ENCODE results near the gene TPCN2. TPM values are rescaled to one million over a fixed set of nuclear protein-coding genes. Genes with fewer than 3 reads are reported as not detected.

Gene TPCN2
- total RNA-seq, 4 donors from 2014 or later: 18.7 to 34.5 (median 24.7) TPM

DNA sequence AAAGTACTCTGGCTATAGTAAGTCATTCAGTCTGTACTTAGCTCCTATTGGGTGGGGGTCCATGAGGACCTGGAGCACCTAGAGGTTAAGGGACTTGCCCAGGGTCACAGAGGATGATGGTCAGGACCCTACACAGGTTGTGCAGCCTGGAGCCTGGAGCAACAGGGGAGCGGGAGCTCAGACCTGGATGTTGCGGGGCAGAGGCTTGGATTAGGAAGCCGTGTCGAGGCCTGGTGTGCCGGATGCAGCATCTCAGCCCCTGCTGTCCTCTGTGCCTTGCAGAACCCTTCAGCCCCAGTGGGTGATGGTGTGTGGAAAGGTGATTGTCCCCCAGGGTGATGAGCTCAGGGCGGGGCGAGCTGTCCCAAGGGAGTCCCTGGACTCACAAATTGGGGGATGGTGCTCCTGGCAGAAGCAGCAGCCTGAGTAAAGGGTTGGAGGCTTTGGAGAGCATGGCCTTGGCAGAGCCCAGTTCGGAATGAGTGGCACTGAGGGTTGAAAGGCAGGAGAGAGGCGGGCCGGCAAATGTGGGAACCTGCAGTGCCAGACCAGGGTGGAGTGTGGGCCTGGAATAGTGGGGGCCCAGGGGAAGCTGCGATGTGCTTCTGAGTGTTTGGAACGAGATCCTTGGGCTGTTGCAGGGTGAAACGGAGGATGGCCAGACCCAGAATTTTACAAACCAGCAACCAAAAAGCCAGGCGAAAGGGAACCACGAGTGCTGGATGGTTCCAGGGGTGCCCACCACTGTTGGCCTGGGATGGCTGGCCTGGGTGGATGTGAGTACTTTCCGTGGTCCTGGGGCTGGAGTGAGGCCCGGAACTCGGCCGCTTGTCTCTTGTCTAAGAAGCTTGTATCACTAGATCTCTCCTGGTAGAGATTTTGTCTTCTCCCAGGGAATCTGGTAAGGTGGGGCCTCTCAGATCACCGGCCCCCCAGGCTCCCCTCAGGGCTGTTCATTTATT, 2.9 kb downstream of the TPCN2 start:
- H3K27ac ChIP-seq (replicated peaks in 1 of 4): peak overlapping the region; percentile 98 to 100 (median 98)
- WGBS: 59% methylated on average over 12 of the region's 20 CpGs
- peak overlapping the region; percentile 82 to 99 (median 88) for H3K4me3 ChIP-seq
- H3K4me1 ChIP-seq: peaks cover 61 to 84% (median 80%) of the 10 kb centered on the region in 4 donors
- intact Hi-C loops (cut with DNase I): no loop called here
- no peak for DNase-seq (ENCODE audit: extremely low spot score)
- no peaks in the 10 kb centered on the region for H3K9me3 ChIP-seq
- H3K36me3 ChIP-seq: peaks cover 10 to 32% (median 18%) of the 10 kb centered on the region in 4 donors
- no peak for TF ChIP-seq POLR2AphosphoS5 (IDR thresholded peaks at IDR 0.05)
- TF ChIP-seq, protein P1, sequence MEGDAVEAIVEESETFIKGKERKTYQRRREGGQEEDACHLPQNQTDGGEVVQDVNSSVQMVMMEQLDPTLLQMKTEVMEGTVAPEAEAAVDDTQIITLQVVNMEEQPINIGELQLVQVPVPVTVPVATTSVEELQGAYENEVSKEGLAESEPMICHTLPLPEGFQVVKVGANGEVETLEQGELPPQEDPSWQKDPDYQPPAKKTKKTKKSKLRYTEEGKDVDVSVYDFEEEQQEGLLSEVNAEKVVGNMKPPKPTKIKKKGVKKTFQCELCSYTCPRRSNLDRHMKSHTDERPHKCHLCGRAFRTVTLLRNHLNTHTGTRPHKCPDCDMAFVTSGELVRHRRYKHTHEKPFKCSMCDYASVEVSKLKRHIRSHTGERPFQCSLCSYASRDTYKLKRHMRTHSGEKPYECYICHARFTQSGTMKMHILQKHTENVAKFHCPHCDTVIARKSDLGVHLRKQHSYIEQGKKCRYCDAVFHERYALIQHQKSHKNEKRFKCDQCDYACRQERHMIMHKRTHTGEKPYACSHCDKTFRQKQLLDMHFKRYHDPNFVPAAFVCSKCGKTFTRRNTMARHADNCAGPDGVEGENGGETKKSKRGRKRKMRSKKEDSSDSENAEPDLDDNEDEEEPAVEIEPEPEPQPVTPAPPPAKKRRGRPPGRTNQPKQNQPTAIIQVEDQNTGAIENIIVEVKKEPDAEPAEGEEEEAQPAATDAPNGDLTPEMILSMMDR (IDR thresholded peaks at IDR 0.05): no peak
- TF ChIP-seq EP300 (IDR thresholded peaks at IDR 0.05): no peak
- TF ChIP-seq POLR2A (IDR thresholded peaks at IDR 0.05; ENCODE audit: low read depth): no peak
- no peaks in the 10 kb centered on the region for H3K27me3 ChIP-seq

DNA sequence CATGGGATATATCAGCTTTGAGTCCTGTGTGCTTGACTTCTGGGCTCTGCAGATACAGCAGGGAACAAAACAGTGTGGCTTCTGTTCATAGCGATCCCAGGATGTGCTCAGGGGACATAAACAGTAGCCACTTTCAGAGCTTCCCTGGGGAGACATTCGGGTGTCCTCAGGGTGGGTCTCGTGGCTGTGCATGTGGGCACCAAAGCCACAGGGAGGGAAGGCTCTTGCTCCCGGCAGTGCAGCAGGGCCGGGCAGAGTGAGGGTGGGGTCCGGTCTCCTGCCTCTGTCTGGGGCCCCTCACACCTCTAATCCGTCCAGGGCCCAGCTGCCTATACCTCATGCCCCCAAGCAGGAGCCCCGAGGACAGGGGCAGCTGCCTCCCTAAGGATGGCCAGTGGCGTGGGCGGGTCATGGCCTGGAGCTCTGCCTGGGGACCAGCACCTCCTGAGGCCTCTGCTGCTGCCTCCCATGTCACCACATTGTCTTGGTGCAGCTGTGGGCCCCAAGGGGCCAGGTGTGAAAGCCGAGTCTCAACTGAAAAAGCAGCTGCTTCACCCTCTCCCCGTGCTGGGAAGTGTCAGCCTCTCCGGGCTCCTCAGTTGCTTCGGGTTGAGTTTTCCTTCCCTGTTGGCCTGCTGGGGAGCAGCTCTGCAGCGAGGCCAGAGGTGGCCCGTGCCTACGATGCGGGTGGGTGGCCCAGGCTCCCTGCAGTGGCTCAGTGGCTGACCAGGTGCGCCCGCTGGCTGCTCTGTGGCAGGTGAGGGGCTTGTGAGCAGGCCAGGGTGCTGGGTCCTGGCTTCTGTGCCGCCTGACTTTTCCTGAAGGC, 3.8 kb downstream of the TPCN2 start:
- no peaks in the 10 kb centered on the region for H3K9me3 ChIP-seq
- intact Hi-C loops (cut with DNase I): no loop called here
- H3K27ac ChIP-seq (replicated peaks in 1 of 4): peak overlapping the region; percentile 98 to 100 (median 98)
- no peaks in the 10 kb centered on the region for H3K27me3 ChIP-seq
- H3K4me1 ChIP-seq: peaks cover 61 to 93% (median 84%) of the 10 kb centered on the region in 4 donors
- H3K36me3 ChIP-seq: peaks cover 14 to 39% (median 24%) of the 10 kb centered on the region in 4 donors
- no peak for TF ChIP-seq EP300 (IDR thresholded peaks at IDR 0.05)
- TF ChIP-seq POLR2AphosphoS5 (IDR thresholded peaks at IDR 0.05): no peak
- TF ChIP-seq POLR2A (IDR thresholded peaks at IDR 0.05; ENCODE audit: low read depth): no peak
- TF ChIP-seq, protein P1 (IDR thresholded peaks at IDR 0.05): no peak
- peak overlapping the region; percentile 82 to 99 (median 88) for H3K4me3 ChIP-seq
- WGBS: 45% methylated on average over 2 of the region's 21 CpGs
- DNase-seq (ENCODE audit: extremely low spot score): no peak

DNA sequence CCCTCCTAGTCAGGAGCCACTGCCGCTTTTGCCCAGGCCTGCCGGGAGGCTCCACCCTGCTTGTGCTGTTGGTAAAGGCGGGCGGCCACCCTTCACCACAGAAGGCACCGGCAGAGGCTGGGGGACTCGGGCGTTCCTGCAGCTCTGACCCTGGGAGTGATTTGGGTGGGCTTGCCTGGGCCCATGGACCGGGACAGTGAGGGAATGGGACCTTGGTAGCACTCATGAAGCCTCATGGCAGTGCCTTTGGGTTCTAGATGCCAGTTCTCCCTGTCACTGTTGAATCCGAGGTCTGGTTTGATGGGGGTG, 4.4 kb downstream of the TPCN2 start:
- intact Hi-C loops (cut with DNase I): no loop called here
- no peaks in the 10 kb centered on the region for H3K27me3 ChIP-seq
- H3K36me3 ChIP-seq: peaks cover 18 to 44% (median 30%) of the 10 kb centered on the region in 4 donors
- no peak for DNase-seq (ENCODE audit: extremely low spot score)
- no peaks in the 10 kb centered on the region for H3K9me3 ChIP-seq
- TF ChIP-seq EP300 (IDR thresholded peaks at IDR 0.05): no peak
- TF ChIP-seq, protein P1 (IDR thresholded peaks at IDR 0.05): no peak
- H3K27ac ChIP-seq (replicated peaks in 1 of 4): peak overlapping the region; percentile 98 to 100 (median 98)
- peak overlapping the region; percentile 82 to 99 (median 88) for H3K4me3 ChIP-seq
- peaks cover 58 to 93% (median 81%) of the 10 kb centered on the region in 4 donors for H3K4me1 ChIP-seq
- 94% methylated on average over 5 of the region's 9 CpGs for WGBS

DNA sequence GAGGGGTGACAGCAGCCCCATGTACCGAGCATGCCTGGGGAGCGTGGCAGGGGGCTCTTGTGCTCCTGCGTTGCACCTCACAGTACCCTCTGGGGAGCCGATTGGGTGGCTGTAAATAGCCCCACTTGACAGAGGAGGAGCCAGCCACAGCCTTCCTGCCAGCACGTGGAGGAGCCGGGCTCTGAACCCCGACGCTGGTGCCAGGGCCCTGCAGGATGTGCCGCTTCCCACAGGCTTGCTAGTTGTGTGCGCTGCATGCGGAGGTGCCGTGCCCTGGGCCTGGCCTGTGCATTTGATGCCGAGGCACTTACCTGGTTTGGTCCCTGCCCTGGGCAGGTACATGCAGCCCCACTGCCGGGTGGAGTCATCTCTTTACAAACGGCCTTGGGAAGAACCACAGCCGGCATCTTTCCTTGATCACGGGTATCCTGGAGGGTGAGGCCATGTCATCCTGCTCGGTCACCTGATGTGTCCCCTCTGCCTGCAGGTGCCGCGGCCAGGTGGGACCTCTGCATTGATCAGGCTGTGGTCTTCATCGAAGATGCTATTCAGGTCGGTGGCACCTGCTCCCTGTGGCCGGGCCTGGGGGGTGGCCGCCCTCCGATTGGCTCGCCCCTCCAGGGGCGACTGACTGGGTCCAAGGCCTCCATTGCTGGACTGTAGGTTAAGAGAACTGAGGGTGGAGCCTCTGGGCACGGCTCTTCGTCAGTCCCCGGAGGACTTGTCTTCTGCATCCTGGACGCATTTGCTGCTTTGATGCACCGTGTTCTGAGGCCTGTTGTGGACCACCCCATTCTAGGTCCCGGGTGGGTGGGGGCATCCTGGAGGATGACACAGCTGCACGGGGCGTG, 5.0 kb downstream of the TPCN2 start:
- WGBS: 72% methylated on average over 20 of the region's 35 CpGs
- H3K4me1 ChIP-seq: peaks cover 55 to 95% (median 79%) of the 10 kb centered on the region in 4 donors
- intact Hi-C loops (cut with DNase I): no loop called here
- H3K27ac ChIP-seq (replicated peaks in 1 of 4): peak overlapping the region; percentile 98 to 100 (median 98)
- TF ChIP-seq POLR2A (IDR thresholded peaks at IDR 0.05; ENCODE audit: low read depth): no peak
- TF ChIP-seq EP300 (IDR thresholded peaks at IDR 0.05): no peak
- TF ChIP-seq POLR2AphosphoS5 (IDR thresholded peaks at IDR 0.05): no peak
- TF ChIP-seq, protein P1 (IDR thresholded peaks at IDR 0.05): no peak
- peaks cover 23 to 51% (median 37%) of the 10 kb centered on the region in 4 donors for H3K36me3 ChIP-seq
- no peak for DNase-seq (ENCODE audit: extremely low spot score)
- no peaks in the 10 kb centered on the region for H3K27me3 ChIP-seq
- H3K9me3 ChIP-seq: no peaks in the 10 kb centered on the region
- peak overlapping the region in 2 of 4 donors; percentile 82 to 93 for H3K4me3 ChIP-seq

Data from esophagus muscularis mucosa (tissue), 4 donors.